Measurements from ENCODE around the gene MINAR2.

MINAR2 gene, protein sequence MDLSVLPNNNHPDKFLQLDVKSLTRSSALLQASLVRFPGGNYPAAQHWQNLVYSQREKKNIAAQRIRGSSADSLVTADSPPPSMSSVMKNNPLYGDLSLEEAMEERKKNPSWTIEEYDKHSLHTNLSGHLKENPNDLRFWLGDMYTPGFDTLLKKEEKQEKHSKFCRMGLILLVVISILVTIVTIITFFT

DNA sequence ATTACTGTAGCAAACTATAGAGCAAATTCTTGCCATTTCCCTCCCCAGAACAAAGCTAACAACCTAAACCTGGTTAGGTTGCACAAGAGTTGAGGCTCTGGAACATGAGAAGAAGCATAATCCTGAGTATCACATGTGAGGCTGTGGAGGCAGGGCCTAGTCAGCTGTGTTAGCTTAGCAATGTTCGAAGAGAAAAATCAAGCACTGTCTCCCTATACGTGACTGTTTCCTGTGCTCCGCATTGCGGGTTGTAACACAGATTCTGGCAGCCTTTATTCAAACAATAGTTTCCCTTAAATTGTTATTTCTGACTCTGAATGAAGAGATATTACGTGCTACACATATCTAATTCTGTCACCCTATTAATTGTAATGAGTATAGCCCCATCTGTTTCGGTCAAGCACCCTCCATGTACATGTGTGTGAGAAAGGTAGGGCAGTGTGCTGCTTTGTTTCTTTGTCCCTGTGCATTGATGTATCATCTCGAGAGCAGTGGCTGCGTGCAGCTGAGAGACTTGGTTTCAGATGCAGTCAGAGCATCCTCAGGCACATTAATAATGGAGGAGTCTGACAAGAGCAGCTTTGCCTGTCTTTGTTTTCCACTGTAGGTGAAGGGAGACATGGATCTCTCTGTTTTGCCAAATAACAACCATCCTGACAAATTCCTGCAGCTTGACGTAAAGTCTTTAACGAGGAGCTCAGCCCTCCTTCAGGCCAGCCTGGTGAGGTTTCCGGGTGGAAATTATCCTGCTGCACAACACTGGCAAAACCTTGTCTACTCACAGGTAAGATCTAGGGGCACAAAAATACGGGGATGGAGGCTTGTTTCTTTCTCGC is at the start of gene MINAR2:
MINAR2 (plus strand) TSS at position 523 of the 836 bp plus-strand sequence; CDS start at position 620, 97 bp downstream.
- Histone ChIP-seq H3K9me3 (ENCODE audit: control insufficient read depth, insufficient read depth, low read length) (no peaks in the 10 kb centered on the region), H3K36me3 (ENCODE audit: control insufficient read depth, insufficient read depth, low read length) (no peaks in the 10 kb centered on the region), H3K27me3 (ENCODE audit: control insufficient read depth, insufficient read depth, low read length) (no peaks in the 10 kb centered on the region), H3K9ac (ENCODE audit: low read depth, low read length) (no peak within 1 kb of the TSS), H3K4me3 (ENCODE audit: low read depth, low read length) (no peak within 1 kb of the TSS), H3K4me1 (ENCODE audit: control insufficient read depth, insufficient read depth, low read length) (peaks cover 7% of the 10 kb centered on the region; the same call in 1 of the 2 replicates), H3K27ac (ENCODE audit: low read depth, low read length) (no peak within 1 kb of the TSS)

DNA sequence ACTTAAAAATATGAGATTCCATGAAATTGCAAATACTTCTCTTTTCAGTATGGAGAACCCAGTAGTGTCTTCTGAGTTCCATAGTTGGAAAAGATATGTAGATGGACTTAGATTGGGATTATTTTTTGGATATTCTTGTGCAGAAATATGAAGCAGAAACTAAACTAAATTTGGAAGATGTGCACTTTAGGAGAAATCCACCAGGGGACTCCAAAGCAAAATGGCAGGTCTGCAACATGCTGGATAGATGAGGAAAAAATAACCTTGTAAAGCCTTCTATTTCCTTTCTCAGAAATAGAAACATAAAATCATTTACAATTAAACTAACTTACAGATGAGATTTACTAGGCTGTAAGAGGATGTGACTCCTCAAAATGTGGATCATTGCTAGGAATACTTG is 49.2 kb upstream of the MINAR2 start:
- Histone ChIP-seq H3K27me3 (ENCODE audit: control insufficient read depth, insufficient read depth, low read length) (no peaks in the 10 kb centered on the region), H3K9me3 (ENCODE audit: control insufficient read depth, insufficient read depth, low read length) (no peaks in the 10 kb centered on the region), H3K4me1 (ENCODE audit: control insufficient read depth, insufficient read depth, low read length) (no peaks in the 10 kb centered on the region), H3K9ac (ENCODE audit: low read depth, low read length) (no peak overlapping the region), H3K4me3 (ENCODE audit: low read depth, low read length) (no peak overlapping the region), H3K36me3 (ENCODE audit: control insufficient read depth, insufficient read depth, low read length) (peaks cover 38% of the 10 kb centered on the region), H3K27ac (ENCODE audit: low read depth, low read length) (no peak overlapping the region)

DNA sequence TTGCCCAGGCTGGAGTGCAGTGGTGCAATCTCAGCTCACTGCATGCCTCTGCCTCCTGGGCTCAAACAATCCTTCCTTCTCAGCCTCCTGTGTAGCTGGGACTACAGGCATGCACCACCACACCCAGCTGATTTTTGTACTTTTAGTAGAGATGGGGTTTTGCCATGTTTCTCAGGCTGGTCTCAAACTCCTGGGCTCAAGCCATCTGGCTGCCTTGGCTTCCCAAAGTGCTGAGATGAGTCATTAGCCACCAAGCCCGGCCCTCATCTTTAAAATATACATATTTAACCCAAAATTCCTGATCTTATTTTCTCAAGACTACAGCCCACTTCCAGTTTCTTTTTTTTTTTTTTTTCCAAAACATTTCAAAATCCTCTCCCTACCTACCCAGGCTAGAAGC is 31.7 kb upstream of the MINAR2 start:
- no peaks in the 10 kb centered on the region for H3K9me3 ChIP-seq (ENCODE audit: control insufficient read depth, insufficient read depth, low read length)

DNA sequence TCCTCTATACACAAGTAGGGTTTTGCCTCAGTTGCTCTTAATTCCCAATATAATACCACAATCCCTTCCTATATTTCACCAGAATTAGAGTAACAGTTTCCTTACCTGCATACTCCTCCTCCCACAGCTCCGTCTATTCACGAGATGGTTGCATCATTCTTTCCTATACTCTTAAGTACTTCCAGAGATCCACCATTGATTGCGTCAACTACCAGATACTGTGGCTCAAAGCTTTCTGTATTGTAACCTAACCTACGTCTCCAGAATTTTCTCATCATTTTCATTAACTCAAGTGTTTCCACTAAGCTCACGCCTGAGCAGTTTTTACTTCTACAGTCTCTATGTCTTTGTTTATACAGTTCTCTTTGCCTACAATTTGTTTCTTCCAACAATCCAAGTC is 31.2 kb upstream of the MINAR2 start:
- H3K9ac ChIP-seq (ENCODE audit: low read depth, low read length): no peak overlapping the region
- H3K36me3 ChIP-seq (ENCODE audit: control insufficient read depth, insufficient read depth, low read length): no peaks in the 10 kb centered on the region; the same call in 1 of the 2 replicates
- H3K4me3 ChIP-seq (ENCODE audit: low read depth, low read length): no peak overlapping the region
- H3K27me3 ChIP-seq (ENCODE audit: control insufficient read depth, insufficient read depth, low read length): no peaks in the 10 kb centered on the region
- H3K27ac ChIP-seq (ENCODE audit: low read depth, low read length): no peak overlapping the region
- H3K4me1 ChIP-seq (ENCODE audit: control insufficient read depth, insufficient read depth, low read length): no peaks in the 10 kb centered on the region; the same call in 1 of the 2 replicates
- H3K9me3 ChIP-seq (ENCODE audit: control insufficient read depth, insufficient read depth, low read length): no peaks in the 10 kb centered on the region

More for the DNA sequence above, 31.7 kb upstream of the MINAR2 start:
- Histone ChIP-seq H3K9ac (ENCODE audit: low read depth, low read length) (no peak overlapping the region), H3K27ac (ENCODE audit: low read depth, low read length) (no peak overlapping the region), H3K4me3 (ENCODE audit: low read depth, low read length) (no peak overlapping the region), H3K4me1 (ENCODE audit: control insufficient read depth, insufficient read depth, low read length) (no peaks in the 10 kb centered on the region; the same call in 1 of the 2 replicates), H3K36me3 (ENCODE audit: control insufficient read depth, insufficient read depth, low read length) (no peaks in the 10 kb centered on the region; the same call in 1 of the 2 replicates), H3K27me3 (ENCODE audit: control insufficient read depth, insufficient read depth, low read length) (no peaks in the 10 kb centered on the region)

DNA sequence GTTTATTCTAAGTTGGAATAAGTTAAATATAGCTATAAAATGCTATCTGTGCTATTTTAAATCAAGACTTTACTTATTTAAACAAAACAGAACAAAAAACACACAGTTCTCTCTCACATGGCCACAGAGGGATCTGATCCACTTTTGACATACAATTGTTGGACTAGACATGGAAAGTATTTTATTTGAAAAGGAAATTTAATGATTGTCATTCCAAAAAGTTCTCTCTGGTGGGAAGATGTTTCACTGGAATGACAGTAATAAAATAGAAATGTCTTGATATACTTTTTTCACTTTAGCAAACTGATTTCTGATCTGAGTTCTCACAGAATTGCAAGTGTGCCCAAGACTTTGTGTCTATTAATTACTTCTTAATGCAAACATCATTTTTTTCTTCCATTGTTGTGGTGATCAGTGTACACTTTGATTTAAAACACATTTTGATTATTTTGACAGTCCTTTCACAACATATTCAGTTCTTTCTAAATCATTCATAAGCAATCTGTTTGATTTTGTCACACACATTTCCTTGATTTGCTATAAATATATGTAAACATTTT is 30.1 kb upstream of the MINAR2 start:
- Histone ChIP-seq H3K9ac (ENCODE audit: low read depth, low read length) (no peak overlapping the region), H3K27ac (ENCODE audit: low read depth, low read length) (no peak overlapping the region), H3K4me3 (ENCODE audit: low read depth, low read length) (no peak overlapping the region), H3K36me3 (ENCODE audit: control insufficient read depth, insufficient read depth, low read length) (no peaks in the 10 kb centered on the region; the same call in 1 of the 2 replicates), H3K4me1 (ENCODE audit: control insufficient read depth, insufficient read depth, low read length) (peaks cover 4% of the 10 kb centered on the region), H3K27me3 (ENCODE audit: control insufficient read depth, insufficient read depth, low read length) (no peaks in the 10 kb centered on the region), H3K9me3 (ENCODE audit: control insufficient read depth, insufficient read depth, low read length) (no peaks in the 10 kb centered on the region)

DNA sequence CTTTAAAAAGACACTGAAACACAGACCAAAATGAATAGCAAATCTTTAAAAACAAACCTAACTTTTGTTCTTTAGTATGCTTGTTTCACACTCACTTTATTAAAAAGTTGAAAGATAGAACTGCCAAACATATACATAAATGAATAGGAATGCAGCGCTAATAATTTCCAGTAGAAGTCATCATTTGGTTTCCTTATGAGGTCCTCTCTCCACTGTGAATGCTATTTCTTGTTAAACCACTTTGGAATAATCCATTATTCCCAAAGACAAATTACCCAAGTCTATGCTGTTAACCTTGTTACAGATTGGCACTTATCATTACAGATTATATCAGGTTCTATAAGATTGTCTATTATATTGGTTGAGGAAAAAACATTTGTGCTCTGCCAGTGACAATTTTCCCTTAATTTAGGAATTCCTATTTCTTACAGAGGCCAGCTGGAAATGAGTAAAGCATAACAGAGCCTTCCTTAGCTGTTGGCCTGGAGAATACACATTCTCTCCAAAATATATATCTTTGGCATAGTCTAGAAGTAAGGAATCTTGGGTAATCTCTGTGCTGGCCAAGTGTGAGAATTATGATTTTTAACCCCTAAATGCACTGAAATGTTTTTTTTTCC is 29.3 kb upstream of the MINAR2 start:
- Histone ChIP-seq H3K27me3 (ENCODE audit: control insufficient read depth, insufficient read depth, low read length) (no peaks in the 10 kb centered on the region), H3K4me3 (ENCODE audit: low read depth, low read length) (no peak overlapping the region), H3K4me1 (ENCODE audit: control insufficient read depth, insufficient read depth, low read length) (peaks cover 12% of the 10 kb centered on the region), H3K9me3 (ENCODE audit: control insufficient read depth, insufficient read depth, low read length) (no peaks in the 10 kb centered on the region), H3K9ac (ENCODE audit: low read depth, low read length) (no peak overlapping the region), H3K27ac (ENCODE audit: low read depth, low read length) (no peak overlapping the region), H3K36me3 (ENCODE audit: control insufficient read depth, insufficient read depth, low read length) (no peaks in the 10 kb centered on the region; the same call in 1 of the 2 replicates)

DNA sequence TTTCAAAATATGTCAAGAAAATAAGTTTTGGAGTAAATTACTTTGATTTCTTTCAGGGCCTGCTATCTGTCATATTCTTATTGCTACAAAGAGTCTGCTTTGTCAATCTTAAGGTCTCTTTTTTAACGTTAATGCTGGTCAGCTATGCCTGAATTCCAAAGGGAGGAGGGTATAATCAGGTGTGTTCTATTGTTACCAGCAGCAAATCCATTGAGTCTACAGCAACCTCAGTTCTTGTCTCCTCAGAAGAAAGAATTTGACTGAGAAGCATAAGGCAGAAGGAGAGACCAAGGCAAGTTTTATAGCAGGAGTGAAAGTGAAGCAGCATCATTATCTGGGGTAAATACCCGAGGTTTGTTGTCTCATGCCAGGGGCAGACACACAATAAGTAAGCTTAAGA is 23.7 kb upstream of the MINAR2 start:
- H3K4me3 ChIP-seq (ENCODE audit: low read depth, low read length): peak overlapping the region; percentile 47
- H3K4me1 ChIP-seq (ENCODE audit: control insufficient read depth, insufficient read depth, low read length): peaks cover 48% of the 10 kb centered on the region
- H3K9me3 ChIP-seq (ENCODE audit: control insufficient read depth, insufficient read depth, low read length): no peaks in the 10 kb centered on the region
- no peaks in the 10 kb centered on the region; the same call in 1 of the 2 replicates for H3K36me3 ChIP-seq (ENCODE audit: control insufficient read depth, insufficient read depth, low read length)
- no peaks in the 10 kb centered on the region for H3K27me3 ChIP-seq (ENCODE audit: control insufficient read depth, insufficient read depth, low read length)
- peak overlapping the region; percentile 47; the same call in 1 of the 2 replicates for H3K9ac ChIP-seq (ENCODE audit: low read depth, low read length)
- peak overlapping the region; percentile 81 for H3K27ac ChIP-seq (ENCODE audit: low read depth, low read length)

DNA sequence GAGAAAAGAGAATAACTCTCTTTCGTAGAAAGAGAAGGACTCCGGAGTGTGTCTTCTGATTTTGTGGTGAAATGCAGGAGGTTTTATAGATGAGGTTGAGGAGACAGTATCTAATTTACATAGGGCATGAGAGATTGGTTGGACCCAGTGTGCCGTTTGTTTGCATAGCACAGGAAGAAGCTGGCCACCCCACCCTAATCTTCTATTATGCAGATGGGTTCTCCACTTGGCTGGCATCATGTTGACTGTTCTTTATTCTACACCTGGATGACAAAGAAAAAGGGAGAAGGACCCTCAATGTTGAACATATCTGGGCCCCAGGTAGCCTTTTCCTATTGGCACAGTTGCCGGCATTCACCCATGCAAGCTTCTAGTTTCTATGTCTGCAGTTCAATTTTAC is 23.2 kb upstream of the MINAR2 start:
- Histone ChIP-seq H3K9ac (ENCODE audit: low read depth, low read length) (peak overlapping the region; percentile 47; the same call in 1 of the 2 replicates), H3K4me3 (ENCODE audit: low read depth, low read length) (peak overlapping the region; percentile 47), H3K4me1 (ENCODE audit: control insufficient read depth, insufficient read depth, low read length) (peaks cover 48% of the 10 kb centered on the region), H3K27ac (ENCODE audit: low read depth, low read length) (peak overlapping the region; percentile 81), H3K27me3 (ENCODE audit: control insufficient read depth, insufficient read depth, low read length) (no peaks in the 10 kb centered on the region), H3K9me3 (ENCODE audit: control insufficient read depth, insufficient read depth, low read length) (no peaks in the 10 kb centered on the region), H3K36me3 (ENCODE audit: control insufficient read depth, insufficient read depth, low read length) (no peaks in the 10 kb centered on the region; the same call in 1 of the 2 replicates)

DNA sequence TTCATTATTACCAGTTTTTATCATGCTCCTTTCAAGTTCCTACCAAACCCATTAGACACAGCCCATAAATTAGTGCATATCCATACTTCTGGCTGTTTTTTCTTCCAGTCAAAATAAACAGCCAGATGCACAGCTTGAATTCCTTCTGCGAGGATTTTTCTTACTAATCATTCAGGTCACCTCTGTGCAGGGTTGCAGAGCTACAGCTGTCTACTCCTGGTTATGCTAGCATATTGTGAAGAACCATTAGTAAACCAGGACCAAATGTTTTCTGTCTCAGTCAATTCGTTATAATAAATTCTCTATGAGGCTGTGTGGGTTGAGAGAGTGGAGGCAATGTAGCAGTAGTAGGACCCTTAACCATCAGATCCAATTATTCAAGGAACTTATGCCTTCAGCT is 8.1 kb upstream of the MINAR2 start:
- Histone ChIP-seq H3K27ac (ENCODE audit: low read depth, low read length) (no peak overlapping the region), H3K4me3 (ENCODE audit: low read depth, low read length) (no peak overlapping the region), H3K9ac (ENCODE audit: low read depth, low read length) (no peak overlapping the region), H3K4me1 (ENCODE audit: control insufficient read depth, insufficient read depth, low read length) (peaks cover 7% of the 10 kb centered on the region; the same call in 1 of the 2 replicates), H3K27me3 (ENCODE audit: control insufficient read depth, insufficient read depth, low read length) (no peaks in the 10 kb centered on the region), H3K36me3 (ENCODE audit: control insufficient read depth, insufficient read depth, low read length) (peaks cover 19% of the 10 kb centered on the region; the same call in 1 of the 2 replicates), H3K9me3 (ENCODE audit: control insufficient read depth, insufficient read depth, low read length) (no peaks in the 10 kb centered on the region)

DNA sequence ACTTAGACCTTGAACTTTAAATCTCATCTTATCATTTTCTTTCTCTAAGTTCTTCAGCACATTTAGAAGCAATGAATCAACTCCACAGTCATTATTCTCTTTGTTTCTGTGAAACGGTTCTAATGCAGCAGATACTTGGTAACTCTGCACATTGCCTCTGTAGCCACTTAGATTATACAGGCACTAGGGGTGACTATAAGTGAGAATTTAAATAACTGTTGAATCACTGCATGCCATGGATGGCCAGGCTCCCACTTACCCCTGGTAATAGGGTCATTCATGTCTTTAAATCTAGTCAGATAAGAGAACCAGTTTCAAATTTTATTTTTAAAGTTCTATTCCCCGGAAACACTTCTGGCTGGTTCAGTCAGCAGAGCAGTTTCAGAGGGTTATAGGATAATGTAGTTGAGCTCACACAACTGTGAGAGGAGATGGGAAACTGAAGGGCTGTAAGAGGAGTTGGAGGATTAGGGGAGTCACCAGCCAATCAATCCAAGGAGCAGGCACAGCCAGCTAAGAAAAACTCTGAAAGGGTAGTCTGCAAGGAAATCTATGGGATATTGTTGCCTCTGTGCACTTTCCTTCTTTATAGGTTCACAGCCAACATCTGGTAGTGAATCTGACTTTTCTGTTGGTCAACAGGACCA is 4.2 kb upstream of the MINAR2 start:
- Histone ChIP-seq H3K9me3 (ENCODE audit: control insufficient read depth, insufficient read depth, low read length) (no peaks in the 10 kb centered on the region), H3K27ac (ENCODE audit: low read depth, low read length) (peak overlapping the region; percentile 23), H3K4me3 (ENCODE audit: low read depth, low read length) (no peak overlapping the region), H3K36me3 (ENCODE audit: control insufficient read depth, insufficient read depth, low read length) (peaks cover 8% of the 10 kb centered on the region; the same call in 1 of the 2 replicates), H3K4me1 (ENCODE audit: control insufficient read depth, insufficient read depth, low read length) (peaks cover 7% of the 10 kb centered on the region; the same call in 1 of the 2 replicates), H3K27me3 (ENCODE audit: control insufficient read depth, insufficient read depth, low read length) (no peaks in the 10 kb centered on the region), H3K9ac (ENCODE audit: low read depth, low read length) (no peak overlapping the region)
